Left kidney (tissue), 2 donors: ENCODE data around the gene AIG1. TPM values are rescaled to one million over a fixed set of nuclear protein-coding genes. Genes with fewer than 3 reads are reported as not detected.
"Not testable (repeated sequence)": the region's sequence is repeated elsewhere in the genome, so short reads cannot be mapped to it uniquely, and the experiment has no call there.

Experiments used
- DNase-seq: peaks from one replicate; pipeline ENCODE4 v3.0.0-alpha.2; 2013
- polyA plus RNA-seq: library from polyadenylated mRNA; unstranded; fragments of 120-200 nt; gene quantifications from one replicate; pipeline ENCODE4 v1.2.1, GENCODE V29; 2013; ENCODE audit not compliant: insufficient read length

AIG1 gene
- polyA plus RNA-seq, 1 donor = 118 TPM

GRCh38 chr6:143227675-143228074 is 167.0 kb downstream of the AIG1 start:
- DNase-seq = no peak

DNA sequence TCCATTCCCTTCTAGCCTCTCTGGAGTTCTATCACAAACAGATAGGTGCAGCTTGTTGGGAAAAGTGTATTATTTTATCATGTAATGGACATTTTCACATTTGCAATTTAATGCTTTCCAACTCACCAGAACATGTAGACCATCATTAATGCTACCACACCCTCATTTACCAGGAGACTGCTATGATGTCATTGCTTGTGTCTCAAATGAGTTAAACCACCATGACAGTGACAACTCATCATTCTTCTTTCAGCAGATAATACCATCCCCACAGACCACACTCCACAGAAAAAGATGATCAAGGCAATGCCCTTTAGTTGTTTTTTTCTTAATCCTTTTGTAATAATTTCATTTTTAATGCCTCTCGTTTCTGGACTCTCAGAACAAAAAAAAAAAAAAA is 168.7 kb downstream of the AIG1 start:
- no peak for DNase-seq

- no peak for DNase-seq
These were observed 172.2 kb downstream of the AIG1 start for GRCh38 chr6:143232849-143233248.

- peak; percentile 13 for DNase-seq
These were observed 173.0 kb downstream of the AIG1 start for GRCh38 chr6:143233554-143234285.

GRCh38 chr6:143234734-143235133 is 174.0 kb downstream of the AIG1 start:
- no peak for DNase-seq

DNA sequence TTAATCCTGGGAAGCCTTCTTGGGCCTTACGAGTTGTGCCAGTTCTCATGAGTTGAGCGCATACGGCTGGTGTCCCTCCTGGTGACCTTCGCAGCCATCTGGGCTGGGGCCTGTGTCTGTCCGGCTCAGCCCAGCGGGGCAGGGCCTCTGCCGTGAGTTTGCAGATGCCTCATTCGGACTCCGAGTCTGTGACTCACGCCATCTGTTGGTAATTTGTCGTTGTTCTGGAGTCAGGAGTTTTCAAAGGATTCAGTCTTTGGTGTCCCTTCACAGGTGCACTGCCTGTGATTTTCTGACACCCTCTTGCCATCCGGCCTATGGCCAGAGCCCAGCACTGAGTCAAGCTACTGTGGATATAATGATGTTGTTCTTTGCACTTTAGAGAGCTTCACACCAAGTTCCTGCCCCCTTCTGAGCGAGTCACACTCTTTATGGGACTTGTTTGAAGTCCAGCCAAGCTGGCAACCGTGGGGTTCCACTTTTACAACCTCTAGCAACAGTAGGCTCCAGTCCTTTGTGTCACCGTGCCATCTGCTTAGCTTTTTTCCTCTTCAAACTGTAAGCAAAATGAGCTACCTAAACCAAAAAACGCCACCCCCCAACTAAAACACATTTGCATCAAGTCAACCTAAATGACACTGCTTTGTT is 175.6 kb downstream of the AIG1 start:
- no peak for DNase-seq

DNA sequence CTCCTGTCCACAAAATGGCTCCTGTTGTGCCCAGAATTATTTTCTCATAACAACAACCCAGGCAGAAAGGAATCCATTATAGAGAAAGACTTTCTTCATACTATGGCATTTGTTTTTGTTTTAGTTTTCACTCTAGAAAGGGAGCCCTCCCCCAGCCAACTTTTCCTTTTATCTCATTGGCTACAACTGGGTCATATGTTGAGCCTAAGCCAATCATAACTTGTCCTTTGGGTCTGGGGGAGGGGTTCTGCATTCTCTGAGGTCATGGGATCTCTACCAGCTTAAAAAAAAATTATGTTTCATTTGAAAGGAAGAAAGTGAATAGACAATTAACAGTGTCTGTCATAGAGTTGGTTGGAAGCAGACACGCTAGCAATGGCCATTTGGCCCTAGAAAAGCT is 177.6 kb downstream of the AIG1 start:
- DNase-seq = no peak

GRCh38 chr6:143241111-143241510 is 180.4 kb downstream of the AIG1 start:
- no peak for DNase-seq

DNA sequence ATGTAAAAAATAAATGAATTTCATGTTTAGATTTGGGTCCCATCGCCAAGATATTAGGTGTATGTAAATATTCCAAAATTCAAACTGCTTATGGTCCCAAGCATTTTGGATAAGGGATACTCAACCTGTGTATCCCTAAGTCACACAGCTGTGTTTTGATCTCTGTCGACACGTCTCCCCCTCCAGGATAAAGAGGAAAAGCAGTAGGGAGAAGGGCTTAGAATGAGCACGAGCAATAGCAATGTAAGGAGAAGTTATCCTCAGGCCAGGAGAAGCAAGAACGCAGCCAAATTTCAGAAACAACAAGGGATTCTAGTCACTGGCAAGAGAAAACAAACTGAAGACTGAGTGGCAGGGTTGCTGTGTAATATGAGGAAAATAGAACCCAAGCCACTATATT is 181.2 kb downstream of the AIG1 start:
- no peak for DNase-seq

GRCh38 chr6:143243786-143244185 is 183.1 kb downstream of the AIG1 start:
- no peak for DNase-seq

- DNase-seq = no peak
These were observed 185.0 kb downstream of the AIG1 start for GRCh38 chr6:143245656-143246055.

GRCh38 chr6:143246166-143246775 is 185.6 kb downstream of the AIG1 start:
- DNase-seq = not testable (repeated sequence)

DNA sequence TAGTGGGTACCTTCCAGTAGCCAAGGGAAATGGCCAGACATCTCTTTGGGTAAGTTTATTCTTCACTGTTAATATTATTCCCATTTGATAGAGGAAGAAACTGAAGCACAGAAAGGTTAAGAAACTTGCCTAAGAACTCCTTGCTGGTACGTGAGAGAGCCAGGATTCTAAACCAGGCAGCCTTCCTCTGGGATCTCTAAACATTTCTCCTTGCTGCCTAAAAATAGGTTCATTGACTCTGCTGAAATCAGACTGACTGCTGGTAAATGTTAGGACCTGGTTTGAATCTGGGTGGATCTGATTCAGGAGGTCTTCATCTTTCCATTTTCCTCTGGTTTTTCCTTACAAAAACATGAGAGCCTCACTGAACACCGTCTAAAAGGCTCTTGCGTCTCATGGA is 186.9 kb downstream of the AIG1 start:
- DNase-seq = no peak

GRCh38 chr6:143248359-143248758 is 187.7 kb downstream of the AIG1 start:
- no peak for DNase-seq

- no peak for DNase-seq
These were observed 190.6 kb downstream of the AIG1 start for GRCh38 chr6:143251288-143251687.

GRCh38 chr6:143252961-143253360 is 192.3 kb downstream of the AIG1 start:
- no peak for DNase-seq

GRCh38 chr6:143253586-143253985 is 192.9 kb downstream of the AIG1 start:
- DNase-seq = no peak

DNA sequence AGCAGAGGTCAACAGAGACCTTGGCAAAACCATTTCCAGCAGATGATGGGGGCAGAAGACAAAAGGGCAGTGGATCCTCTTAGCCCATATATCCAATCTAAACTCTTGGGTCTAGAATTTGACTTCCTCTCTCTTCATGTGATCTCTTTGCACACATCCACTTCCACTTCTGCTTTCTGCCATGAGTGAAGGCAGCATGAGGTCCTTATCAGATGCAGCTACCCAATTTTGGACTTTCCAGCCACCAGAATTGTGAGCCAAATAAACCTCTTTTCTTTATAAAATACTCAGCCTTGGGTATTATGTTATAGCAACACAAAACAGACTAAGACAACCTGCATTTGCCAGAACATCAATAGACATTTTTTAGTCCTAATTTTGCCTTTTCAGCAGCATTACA is 198.3 kb downstream of the AIG1 start:
- DNase-seq = no peak

DNA sequence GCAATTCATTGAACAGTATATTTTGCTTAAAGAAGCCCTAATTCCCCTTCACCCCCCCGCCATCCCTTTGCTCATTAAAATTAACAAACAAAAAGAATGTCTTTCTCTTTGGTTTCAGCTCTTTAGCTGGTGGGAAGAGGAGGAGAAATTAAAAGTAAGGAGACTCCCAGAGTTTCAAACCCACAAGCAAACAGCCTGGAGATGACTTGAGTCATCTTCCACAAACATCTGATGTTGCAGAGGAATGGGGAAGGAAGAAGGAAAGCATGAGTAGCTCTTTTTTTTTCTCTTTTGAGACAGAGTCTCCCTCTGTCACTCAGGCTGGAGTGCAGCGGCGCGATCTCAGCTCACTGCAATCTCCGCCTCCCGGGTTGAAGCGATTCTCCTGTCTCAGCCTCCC is 200.2 kb downstream of the AIG1 start:
- no peak for DNase-seq

DNA sequence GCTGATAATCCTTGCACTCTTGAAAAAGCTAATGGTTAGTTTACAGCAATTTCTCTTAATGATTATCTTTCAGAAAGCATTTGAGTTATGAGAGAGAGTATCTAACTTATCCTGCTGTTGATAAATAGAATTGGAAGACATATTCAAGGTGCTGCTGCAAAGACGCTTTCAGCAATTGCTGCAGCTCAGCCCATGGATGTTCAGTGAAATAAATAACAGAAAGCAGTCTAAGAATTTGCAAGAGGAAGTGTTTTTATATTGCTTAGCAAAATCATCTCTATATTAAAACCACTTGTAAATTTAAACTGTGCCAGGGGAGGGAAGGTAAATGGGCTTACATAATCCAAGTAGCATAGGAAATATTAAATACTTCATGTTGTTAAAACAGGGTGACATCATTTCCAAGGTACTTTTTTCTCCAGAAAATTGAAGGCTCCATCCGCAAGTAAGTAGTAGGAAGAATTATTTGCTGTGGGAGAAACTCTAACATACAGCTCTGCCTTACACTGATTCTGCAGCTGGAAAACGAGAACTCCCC is 201.3 kb downstream of the AIG1 start:
- no peak for DNase-seq

DNA sequence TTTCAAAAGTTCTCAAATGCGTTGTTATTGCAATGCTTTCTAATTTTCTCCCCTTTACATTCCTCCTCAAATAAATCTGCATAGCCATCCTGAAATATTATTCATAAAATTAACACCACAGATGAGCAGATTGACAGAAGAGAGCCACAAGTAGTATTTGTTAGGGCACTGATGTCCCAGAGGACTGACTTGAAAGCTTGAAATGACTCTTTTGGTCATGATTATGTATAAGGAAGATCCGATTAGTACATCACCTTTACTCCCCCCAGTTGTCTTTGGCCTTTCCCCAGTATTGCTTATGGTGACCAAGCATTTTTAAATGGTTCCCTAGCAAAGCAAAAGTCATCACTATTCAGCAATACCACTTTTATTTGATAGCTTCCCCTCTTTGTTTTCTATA is 202.2 kb downstream of the AIG1 start:
- DNase-seq = no peak

GRCh38 chr6:143264379-143264778 is 203.7 kb downstream of the AIG1 start:
- no peak for DNase-seq
